GM10248 (cell line): Measurements from ENCODE around the gene GNG5.
"Not testable (repeated sequence)": the region's sequence is repeated elsewhere in the genome, so short reads cannot be mapped to it uniquely, and the experiment has no call there.

ENCODE experiments used
- CTCF ChIA-PET: fragments of 300-600 bp; sonication (Branson Sonifier 250); formaldehyde crosslinking; extraction: SDS; loops from one replicate; lab custom pipeline; 2021; ENCODE audit warnings: antibody characterized with exemption; lab: Yijun Ruan, JAX
- POLR2A ChIA-PET: fragments of 350-650 bp; sonication (Branson Sonifier 250); formaldehyde crosslinking; extraction: SDS; loops from one replicate; lab custom pipeline; 2020; ENCODE audit warnings: antibody characterized with exemption; lab: Yijun Ruan, JAX
- DNase-seq: peaks from one replicate; pipeline ENCODE4 v3.0.0; 2012; ENCODE audit errors: extremely low spot score
- TF ChIP-seq, protein P1 (sequence below): IDR thresholded peaks from 2 replicates; pipeline ENCODE4 v1.5.1; 2012; ENCODE audit warnings: mild to moderate bottlenecking, low read depth; ENCODE audit errors: extremely low read depth, missing control alignments, control extremely low read depth

GNG5 gene

DNA sequence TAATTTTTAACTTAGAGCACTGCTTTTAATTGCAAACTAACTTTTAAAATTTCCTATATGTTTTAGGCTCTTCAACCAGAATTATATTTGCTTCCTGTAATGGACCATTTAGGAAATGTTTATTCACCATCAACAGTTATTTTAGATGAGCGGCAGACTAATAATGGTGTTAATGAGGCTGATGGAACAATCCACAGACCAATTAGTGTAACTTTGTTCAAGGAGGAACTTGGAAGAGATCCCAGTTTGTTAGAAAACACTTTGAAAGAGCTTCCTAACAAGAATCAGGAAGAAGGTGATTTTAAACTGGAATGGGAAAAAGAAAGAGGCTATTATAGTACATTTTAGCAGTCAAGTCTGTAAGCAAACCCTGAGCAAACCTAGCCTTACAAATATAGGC, 19.4 kb upstream of the GNG5 start:
- POLR2A ChIA-PET: no interaction called here
- CTCF ChIA-PET: interaction anchor here (1.0 to 1.2 kb wide), 2 partner anchors 8 to 17 kb away, joined by 3 read pairs; no protein-coding TSS in a partner anchor
- TF ChIP-seq, protein P1, sequence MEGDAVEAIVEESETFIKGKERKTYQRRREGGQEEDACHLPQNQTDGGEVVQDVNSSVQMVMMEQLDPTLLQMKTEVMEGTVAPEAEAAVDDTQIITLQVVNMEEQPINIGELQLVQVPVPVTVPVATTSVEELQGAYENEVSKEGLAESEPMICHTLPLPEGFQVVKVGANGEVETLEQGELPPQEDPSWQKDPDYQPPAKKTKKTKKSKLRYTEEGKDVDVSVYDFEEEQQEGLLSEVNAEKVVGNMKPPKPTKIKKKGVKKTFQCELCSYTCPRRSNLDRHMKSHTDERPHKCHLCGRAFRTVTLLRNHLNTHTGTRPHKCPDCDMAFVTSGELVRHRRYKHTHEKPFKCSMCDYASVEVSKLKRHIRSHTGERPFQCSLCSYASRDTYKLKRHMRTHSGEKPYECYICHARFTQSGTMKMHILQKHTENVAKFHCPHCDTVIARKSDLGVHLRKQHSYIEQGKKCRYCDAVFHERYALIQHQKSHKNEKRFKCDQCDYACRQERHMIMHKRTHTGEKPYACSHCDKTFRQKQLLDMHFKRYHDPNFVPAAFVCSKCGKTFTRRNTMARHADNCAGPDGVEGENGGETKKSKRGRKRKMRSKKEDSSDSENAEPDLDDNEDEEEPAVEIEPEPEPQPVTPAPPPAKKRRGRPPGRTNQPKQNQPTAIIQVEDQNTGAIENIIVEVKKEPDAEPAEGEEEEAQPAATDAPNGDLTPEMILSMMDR: no peak
- no peak for DNase-seq

DNA sequence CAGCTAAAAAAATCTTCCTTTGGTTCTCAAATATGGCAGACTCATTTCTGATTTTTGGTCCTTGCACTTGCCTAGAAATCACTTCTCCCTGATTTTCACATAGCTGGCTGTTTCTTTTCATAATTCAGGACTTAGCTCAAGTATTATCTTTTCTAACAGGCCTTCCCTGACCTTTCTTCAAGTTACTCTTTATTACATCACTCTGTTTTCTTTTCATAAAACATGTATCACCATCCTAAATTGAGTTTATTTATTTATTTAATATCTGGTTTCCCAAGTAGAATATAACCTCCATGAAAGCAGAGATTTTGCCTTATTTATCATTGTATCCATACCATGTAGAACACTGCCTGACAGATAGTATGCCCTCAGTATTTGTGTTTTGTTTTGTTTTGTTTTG, 18.2 kb upstream of the GNG5 start:
- TF ChIP-seq, protein P1: no peak
- ChIA-PET POLR2A (interaction anchor here (0.7 kb wide), 1 partner anchor 326 kb away, joined by 4 read pairs; no protein-coding TSS in a partner anchor), CTCF (no interaction called here)
- no peak for DNase-seq

DNA sequence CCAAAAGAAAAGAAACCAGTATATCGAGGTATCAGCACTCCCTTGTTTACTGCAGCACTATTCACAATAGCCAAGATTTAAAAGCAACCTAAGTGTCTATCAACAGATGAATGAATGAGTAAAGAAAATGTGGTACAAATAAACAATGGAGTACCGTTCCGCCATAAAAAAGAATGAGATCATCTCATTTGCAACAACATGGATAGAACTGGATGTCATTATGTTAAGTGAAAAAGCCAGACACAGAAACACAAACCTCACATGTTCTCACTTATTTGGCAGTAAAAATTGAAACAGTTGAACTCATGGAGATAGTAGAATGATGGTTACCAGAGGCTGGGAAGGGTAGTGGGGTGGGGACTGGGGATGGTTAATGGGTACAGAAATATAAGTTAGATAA, 4.3 kb upstream of the GNG5 start:
- ChIA-PET CTCF (no interaction called here), POLR2A (interaction anchor here (1.3 kb wide), 1 partner anchor 62 kb away, joined by 3 read pairs; no protein-coding TSS in a partner anchor)
- DNase-seq: no peak
- TF ChIP-seq, protein P1: no peak

DNA sequence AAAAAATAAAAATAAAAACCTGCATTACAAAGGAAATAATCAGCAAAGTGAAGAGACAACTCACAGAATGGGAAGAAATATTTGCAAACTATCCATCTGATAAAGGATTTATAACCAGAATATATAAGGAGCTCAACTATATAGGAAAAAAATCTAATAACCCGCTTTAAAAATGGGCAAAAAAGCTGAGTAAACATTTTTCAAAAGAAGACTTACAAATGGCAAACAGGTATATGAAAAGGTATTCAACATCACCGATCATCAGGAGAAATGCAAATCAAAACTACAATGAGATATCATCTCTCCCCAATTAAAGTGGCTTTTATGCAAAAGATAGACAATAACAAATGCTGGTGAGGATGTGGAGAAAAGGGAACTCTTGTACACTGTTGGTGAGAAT, 3.8 kb upstream of the GNG5 start:
- DNase-seq: no peak
- CTCF ChIA-PET: no interaction called here
- POLR2A ChIA-PET: interaction anchor here (1.3 kb wide), 1 partner anchor 63 kb away, joined by 3 read pairs; no protein-coding TSS in a partner anchor
- TF ChIP-seq, protein P1: no peak

DNA sequence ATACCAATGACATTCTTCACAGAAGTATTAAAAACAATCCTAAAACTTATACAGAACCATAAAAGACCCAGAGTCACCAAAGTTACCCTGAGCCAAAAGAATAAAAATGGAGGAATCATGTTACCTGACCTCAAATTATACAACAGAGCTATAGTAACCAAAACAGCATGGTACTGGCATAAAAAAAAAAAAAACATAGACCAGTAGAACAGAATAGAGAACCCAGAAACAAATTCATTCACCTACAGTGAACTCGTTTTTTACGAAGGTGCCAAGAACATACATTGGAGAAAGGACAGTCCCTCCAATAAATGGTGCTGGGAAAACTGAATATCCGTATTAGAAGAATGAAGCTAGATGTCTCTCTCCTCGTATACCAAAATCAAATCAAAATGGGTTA, 2.6 kb upstream of the GNG5 start:
- DNase-seq: no peak
- CTCF ChIA-PET: interaction anchor here (1.2 kb wide), 1 partner anchor 111 kb away, joined by 3 read pairs; no protein-coding TSS in a partner anchor
- TF ChIP-seq, protein P1: no peak
- POLR2A ChIA-PET: no interaction called here

DNA sequence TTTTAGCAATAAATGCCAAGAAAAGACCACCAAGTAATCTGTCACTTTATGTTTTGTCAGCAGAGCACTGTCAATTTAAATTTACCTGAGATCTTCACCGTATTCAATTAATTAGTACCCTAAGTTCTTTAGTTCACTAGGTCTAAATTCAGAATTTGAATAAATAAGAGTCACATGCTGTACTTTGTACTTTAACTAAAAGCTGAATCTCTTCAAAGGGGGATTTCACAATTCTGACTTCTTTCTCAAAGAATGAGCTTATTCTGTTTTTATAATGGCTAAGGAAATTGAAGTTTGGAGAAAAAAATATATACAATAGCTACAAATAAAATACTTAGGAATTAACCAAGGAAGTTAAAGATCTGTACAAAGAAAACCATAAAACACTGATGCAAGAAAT, 2.1 kb upstream of the GNG5 start:
- DNase-seq: no peak
- TF ChIP-seq, protein P1: no peak
- ChIA-PET POLR2A (no interaction called here), CTCF (interaction anchor here (1.2 kb wide), 1 partner anchor 112 kb away, joined by 3 read pairs; no protein-coding TSS in a partner anchor)

DNA sequence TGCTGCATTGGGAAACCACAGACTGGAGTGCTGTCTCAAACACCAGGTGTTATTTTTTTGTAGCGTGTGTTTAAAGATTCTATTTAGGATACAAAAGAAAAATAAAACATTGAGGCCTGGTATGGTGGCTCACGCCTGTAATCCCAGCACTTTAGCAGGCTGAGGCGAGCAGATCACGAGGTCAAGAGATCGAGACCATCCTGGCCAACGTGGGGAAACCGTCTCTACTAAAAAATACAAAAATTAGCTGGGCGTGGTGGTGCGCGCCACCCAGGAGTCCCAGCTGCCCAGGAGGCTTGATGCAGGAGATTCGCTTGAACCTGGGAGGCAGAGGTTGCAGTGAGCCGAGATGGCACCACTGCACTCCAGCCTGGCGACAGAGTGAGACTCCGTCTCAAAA, 1.5 kb upstream of the GNG5 start:
- DNase-seq, POLR2A ChIA-PET: not testable (repeated sequence)

More for the DNA sequence above, 1.5 kb upstream of the GNG5 start:
- CTCF ChIA-PET: not testable (repeated sequence)
